GM12878 (cell line): Measurements from ENCODE around the gene SLC4A1. TPM values are rescaled to one million over a fixed set of nuclear protein-coding genes. Genes with fewer than 3 reads are reported as not detected.

Source experiments
- CHD4 ChIP-seq: fragments of 200-600 bp; sonication (generic); IDR thresholded peaks from 2 replicates; pipeline ENCODE4 v1.6.1; 2016; ENCODE audit warnings: mild to moderate bottlenecking
- CREB1 ChIP-seq: IDR thresholded peaks from 2 replicates; pipeline ENCODE4 v1.6.1; 2012; ENCODE audit warnings: low read depth, mild to moderate bottlenecking, inconsistent platforms
- CREM ChIP-seq: IDR thresholded peaks from 2 replicates; pipeline ENCODE4 v1.6.1; 2014; ENCODE audit warnings: antibody characterized with exemption, low read depth
- EGR1 ChIP-seq, 2 experiments: IDR thresholded peaks; 1 replicate in 1 of 2; 2 replicates in 1 of 2; pipeline ENCODE4 v1.6.1; 2011 to 2012; ENCODE audit warnings: low read depth in 2 of 2, low read length in 2 of 2, borderline replicate concordance in 1 of 2, mild to moderate bottlenecking in 1 of 2, moderate library complexity in 1 of 2
- GABPA ChIP-seq: IDR thresholded peaks from 2 replicates; pipeline ENCODE4 v1.6.1; 2014; ENCODE audit warnings: antibody characterized with exemption, low read depth, mild to moderate bottlenecking, inconsistent platforms
- IKZF2 ChIP-seq, 2 experiments: fragments of 450-650 bp; IDR thresholded peaks; 2 replicates each; pipeline ENCODE4 v1.6.1; 2017; ENCODE audit warnings: mild to moderate bottlenecking in 2 of 2, moderate library complexity in 2 of 2
- POU2F2 ChIP-seq: IDR thresholded peaks from 3 replicates; pipeline ENCODE4 v1.6.1; 2011; ENCODE audit warnings: low read depth, mild to moderate bottlenecking, low read length, borderline replicate concordance
- RELA ChIP-seq: fragments of 450-650 bp; IDR thresholded peaks from 2 replicates; pipeline ENCODE4 v1.8.0; 2014; ENCODE audit warnings: borderline replicate concordance; ENCODE audit not compliant: partially characterized antibody
- RELB ChIP-seq: fragments of 450-650 bp; IDR thresholded peaks from 2 replicates; pipeline ENCODE4 v1.6.1; 2017; ENCODE audit warnings: low read depth, mild to moderate bottlenecking, moderate library complexity
- RFX5 ChIP-seq: IDR thresholded peaks from 2 replicates; pipeline ENCODE4 v1.6.1; 2011; ENCODE audit warnings: low read depth, low read length, improper control_type of control experiment
- SP1 ChIP-seq: IDR thresholded peaks from one replicate; pipeline ENCODE4 v1.6.1; 2011; ENCODE audit warnings: low read depth, low read length
- TCF7 ChIP-seq: IDR thresholded peaks from 2 replicates; pipeline ENCODE4 v1.6.1; 2014; ENCODE audit warnings: antibody characterized with exemption, borderline replicate concordance
- ZBTB11 ChIP-seq: fragments of 450-650 bp; formaldehyde crosslinking; IDR thresholded peaks from 2 replicates; pipeline ENCODE4 v1.5.0; 2022; ENCODE audit warnings: mild to moderate bottlenecking, missing genetic modification characterization
- ZNF217 ChIP-seq: fragments of 450-650 bp; IDR thresholded peaks from 2 replicates; pipeline ENCODE4 v1.6.1; 2017; ENCODE audit warnings: antibody characterized with exemption, mild to moderate bottlenecking
- ZSCAN29 ChIP-seq: fragments of 450-650 bp; IDR thresholded peaks from 2 replicates; pipeline ENCODE4 v1.6.1; 2017; ENCODE audit warnings: mild to moderate bottlenecking, moderate library complexity
- ZZZ3 ChIP-seq: IDR thresholded peaks from 2 replicates; pipeline ENCODE4 v1.6.1; 2011; ENCODE audit warnings: low read depth; ENCODE audit not compliant: control insufficient read depth, insufficient read length
- polyA plus RNA-seq, 11 experiments: library from polyadenylated mRNA; depleted of rRNA in 4 of 11; unstranded in 6 of 11; stranded (reverse) in 5 of 11; fragments of >200 nt; fragmentation: Nextera tagmentation in 4 of 11; fragmentation: Illumina TruSeq in 1 of 11; extraction: Ambion mirVana in 4 of 11; extraction: Trizol in 1 of 11; gene quantifications; 1 replicate in 1 of 11; 2 replicates in 10 of 11; pipeline versions ENCODE4 v1.2.1 to v1.2.3, GENCODE V29; 2011 to 2016; ENCODE audit warnings: inconsistent platforms in 2 of 11, missing spikeins in 2 of 11, low read depth in 1 of 11
- total RNA-seq, 4 experiments: library from RNA; depleted of rRNA in 3 of 4; stranded (reverse); fragments of >200 nt in 3 of 4; fragmentation: Illumina TruSeq in 1 of 4; extraction: Trizol in 1 of 4; gene quantifications; 2 replicates each; pipeline versions ENCODE4 v1.2.1 to v1.2.3, GENCODE V29; 2013 to 2021
- TF ChIP-seq, protein P1 (sequence below): fragments of 450-650 bp; IDR thresholded peaks from 2 replicates; pipeline ENCODE4 v1.6.1; 2014; ENCODE audit warnings: mild to moderate bottlenecking
- TF ChIP-seq, protein P2 (sequence below): IDR thresholded peaks from 2 replicates; pipeline ENCODE4 v1.6.1; 2012; ENCODE audit warnings: low read depth, low read length, improper control_type of control experiment
- TF ChIP-seq, protein P3 (sequence below): fragments of 450-650 bp; IDR thresholded peaks from 2 replicates; pipeline ENCODE4 v1.6.1; 2016; ENCODE audit warnings: mild to moderate bottlenecking
- TF ChIP-seq, protein P4 (sequence below): fragments of 150-350 bp; IDR thresholded peaks from 2 replicates; pipeline ENCODE4 v1.6.1; 2014; ENCODE audit warnings: mild to moderate bottlenecking, low read depth, low read length

Gene SLC4A1
- total and polyA plus RNA-seq, 10 of the 15 experiments (the other 5 are each of a cell fraction or from before 2014, with no cell fraction given): 0.03 TPM; not detected in 9

GRCh38 chr17:44279666-44280391 lies 11.9 kb upstream of the SLC4A1 start (continued):
- TF ChIP-seq, protein P1, sequence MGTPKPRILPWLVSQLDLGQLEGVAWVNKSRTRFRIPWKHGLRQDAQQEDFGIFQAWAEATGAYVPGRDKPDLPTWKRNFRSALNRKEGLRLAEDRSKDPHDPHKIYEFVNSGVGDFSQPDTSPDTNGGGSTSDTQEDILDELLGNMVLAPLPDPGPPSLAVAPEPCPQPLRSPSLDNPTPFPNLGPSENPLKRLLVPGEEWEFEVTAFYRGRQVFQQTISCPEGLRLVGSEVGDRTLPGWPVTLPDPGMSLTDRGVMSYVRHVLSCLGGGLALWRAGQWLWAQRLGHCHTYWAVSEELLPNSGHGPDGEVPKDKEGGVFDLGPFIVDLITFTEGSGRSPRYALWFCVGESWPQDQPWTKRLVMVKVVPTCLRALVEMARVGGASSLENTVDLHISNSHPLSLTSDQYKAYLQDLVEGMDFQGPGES: no peak
- TF ChIP-seq GABPA (no peak), SP1 (no peak), ZZZ3 (no peak), RELA (no peak), CHD4 (no peak), CREM (peak; percentile 59), EGR1 (IDR thresholded peaks at IDR 0.05; ENCODE audit: borderline replicate concordance in 1 of 2, low read depth in 2 of 2, low read length in 2 of 2) (no peak), RELB (peak; percentile 58; the same call in 1 of the 2 replicates), POU2F2 (peak; percentile 23; the same call in 1 of the 3 replicates), ZSCAN29 (no peak), CREB1 (peak; percentile 64; the same call in 1 of the 2 replicates), ZBTB11 (CRISPR knock-in tag) (no peak), RFX5 (no peak), IKZF2 (IDR thresholded peaks at IDR 0.05) (peak; percentile 86 to 89), ZNF217 (no peak), TCF7 (no peak)
- TF ChIP-seq, protein P2, sequence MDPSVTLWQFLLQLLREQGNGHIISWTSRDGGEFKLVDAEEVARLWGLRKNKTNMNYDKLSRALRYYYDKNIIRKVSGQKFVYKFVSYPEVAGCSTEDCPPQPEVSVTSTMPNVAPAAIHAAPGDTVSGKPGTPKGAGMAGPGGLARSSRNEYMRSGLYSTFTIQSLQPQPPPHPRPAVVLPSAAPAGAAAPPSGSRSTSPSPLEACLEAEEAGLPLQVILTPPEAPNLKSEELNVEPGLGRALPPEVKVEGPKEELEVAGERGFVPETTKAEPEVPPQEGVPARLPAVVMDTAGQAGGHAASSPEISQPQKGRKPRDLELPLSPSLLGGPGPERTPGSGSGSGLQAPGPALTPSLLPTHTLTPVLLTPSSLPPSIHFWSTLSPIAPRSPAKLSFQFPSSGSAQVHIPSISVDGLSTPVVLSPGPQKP: no peak
- TF ChIP-seq, protein P3, sequence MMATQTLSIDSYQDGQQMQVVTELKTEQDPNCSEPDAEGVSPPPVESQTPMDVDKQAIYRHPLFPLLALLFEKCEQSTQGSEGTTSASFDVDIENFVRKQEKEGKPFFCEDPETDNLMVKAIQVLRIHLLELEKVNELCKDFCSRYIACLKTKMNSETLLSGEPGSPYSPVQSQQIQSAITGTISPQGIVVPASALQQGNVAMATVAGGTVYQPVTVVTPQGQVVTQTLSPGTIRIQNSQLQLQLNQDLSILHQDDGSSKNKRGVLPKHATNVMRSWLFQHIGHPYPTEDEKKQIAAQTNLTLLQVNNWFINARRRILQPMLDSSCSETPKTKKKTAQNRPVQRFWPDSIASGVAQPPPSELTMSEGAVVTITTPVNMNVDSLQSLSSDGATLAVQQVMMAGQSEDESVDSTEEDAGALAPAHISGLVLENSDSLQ: no peak
- TF ChIP-seq, protein P4, sequence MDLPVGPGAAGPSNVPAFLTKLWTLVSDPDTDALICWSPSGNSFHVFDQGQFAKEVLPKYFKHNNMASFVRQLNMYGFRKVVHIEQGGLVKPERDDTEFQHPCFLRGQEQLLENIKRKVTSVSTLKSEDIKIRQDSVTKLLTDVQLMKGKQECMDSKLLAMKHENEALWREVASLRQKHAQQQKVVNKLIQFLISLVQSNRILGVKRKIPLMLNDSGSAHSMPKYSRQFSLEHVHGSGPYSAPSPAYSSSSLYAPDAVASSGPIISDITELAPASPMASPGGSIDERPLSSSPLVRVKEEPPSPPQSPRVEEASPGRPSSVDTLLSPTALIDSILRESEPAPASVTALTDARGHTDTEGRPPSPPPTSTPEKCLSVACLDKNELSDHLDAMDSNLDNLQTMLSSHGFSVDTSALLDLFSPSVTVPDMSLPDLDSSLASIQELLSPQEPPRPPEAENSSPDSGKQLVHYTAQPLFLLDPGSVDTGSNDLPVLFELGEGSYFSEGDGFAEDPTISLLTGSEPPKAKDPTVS: no peak
